Adrenal gland (tissue), 5 donors: Measurements from ENCODE around the gene TMEM108.

Source experiments
- CTCF ChIP-seq, 6 experiments: fragments of 450-650 bp in 4 of 6; fragments of 200-600 bp in 2 of 6; sonication (generic) in 1 of 6; IDR thresholded peaks; 1 replicate in 5 of 6; 2 replicates in 1 of 6; pipeline versions ENCODE4 v1.5.1 to v1.8.0; 2016 to 2021; ENCODE audit warnings: antibody characterized with exemption in 6 of 6, mild to moderate bottlenecking in 2 of 6, moderate library complexity in 1 of 6
- POLR2A ChIP-seq, 2 donors: fragments of 450-650 bp; IDR thresholded peaks; one replicate each; pipeline ENCODE4 v1.6.1; 2017; ENCODE audit warnings: antibody characterized with exemption in 2 of 2, mild to moderate bottlenecking in 2 of 2, moderate library complexity in 1 of 2
- donor health status: DM: no; HTN: no; CAD: no.

- TF ChIP-seq CTCF (IDR thresholded peaks at IDR 0.05) (no peak), POLR2A (IDR thresholded peaks at IDR 0.05) (no peak)
These were observed 330.9 kb downstream of the TMEM108 start for GRCh38 chr3:133369068-133369440.
